K562 (cell line): Measurements from ENCODE around the gene TRMT1. TPM values are rescaled to one million over a fixed set of nuclear protein-coding genes. Genes with fewer than 3 reads are reported as not detected.

Source experiments
- ADNP ChIP-seq: fragments of 200-800 bp; sonication (Bioruptor generic); IDR thresholded peaks from 2 replicates; pipeline ENCODE4 v1.6.1; 2016; ENCODE audit warnings: missing genetic modification characterization, missing compliant biosample characterization
- ASH1L ChIP-seq: fragments of 450-650 bp; IDR thresholded peaks from 2 replicates; pipeline ENCODE4 v1.6.1; 2018; ENCODE audit warnings: borderline replicate concordance, mild to moderate bottlenecking, low read depth; ENCODE audit not compliant: partially characterized antibody
- ATF7 ChIP-seq: fragments of 450-650 bp; IDR thresholded peaks from 2 replicates; pipeline ENCODE4 v1.7.1; 2014; ENCODE audit warnings: mild to moderate bottlenecking, moderate library complexity
- CSDE1 ChIP-seq, 2 experiments: fragments of 450-650 bp; IDR thresholded peaks; 2 replicates each; pipeline ENCODE4 v1.6.1; 2016; ENCODE audit warnings: mild to moderate bottlenecking in 1 of 2
- ESRRA ChIP-seq: fragments of 450-650 bp; IDR thresholded peaks from 2 replicates; pipeline ENCODE4 v1.6.1; 2014; ENCODE audit warnings: low read depth, mild to moderate bottlenecking, moderate library complexity, borderline replicate concordance
- FOXM1 ChIP-seq, 2 experiments: fragments of 450-650 bp in 1 of 2; sonication (generic) in 1 of 2; formaldehyde crosslinking in 1 of 2; IDR thresholded peaks; 2 replicates each; pipeline versions ENCODE4 v1.6.1 to v1.9.0; 2017 to 2022; ENCODE audit warnings: low read depth in 2 of 2, mild to moderate bottlenecking in 2 of 2, missing genetic modification reagents in 1 of 2, moderate library complexity in 1 of 2
- HNRNPUL1 ChIP-seq: fragments of 200-400 bp; formaldehyde crosslinking; IDR thresholded peaks from 2 replicates; pipeline ENCODE4 v1.6.1; 2017; ENCODE audit warnings: low read length
- ILF3 ChIP-seq: fragments of 450-650 bp; IDR thresholded peaks from 2 replicates; pipeline ENCODE4 v1.6.1; 2018; ENCODE audit warnings: antibody characterized with exemption, mild to moderate bottlenecking, moderate library complexity, borderline replicate concordance
- KDM4B ChIP-seq, 2 experiments: fragments of 450-650 bp in 1 of 2; sonication (generic) in 1 of 2; IDR thresholded peaks; 2 replicates each; pipeline ENCODE4 v1.6.1; 2016 to 2017; ENCODE audit warnings: borderline replicate concordance in 2 of 2, antibody characterized with exemption in 1 of 2, low read depth in 1 of 2, mild to moderate bottlenecking in 1 of 2
- MTF1 ChIP-seq: fragments of 250-450 bp; sonication (Bioruptor Pico); IDR thresholded peaks from 2 replicates; pipeline ENCODE4 v1.9.0; 2021; ENCODE audit warnings: moderate library complexity, mild to moderate bottlenecking, inconsistent platforms, borderline replicate concordance
- NCOA1 ChIP-seq: fragments of 450-650 bp; IDR thresholded peaks from 2 replicates; pipeline ENCODE4 v1.6.1; 2016; ENCODE audit warnings: low read depth
- NCOA2 ChIP-seq, 2 experiments: fragments of 450-650 bp; IDR thresholded peaks; 2 replicates each; pipeline ENCODE4 v1.6.1; 2018; ENCODE audit warnings: mild to moderate bottlenecking in 2 of 2, moderate library complexity in 1 of 2; ENCODE audit not compliant: partially characterized antibody in 2 of 2
- PHF20 ChIP-seq: fragments of 450-650 bp; IDR thresholded peaks from 2 replicates; pipeline ENCODE4 v1.6.1; 2018; ENCODE audit not compliant: partially characterized antibody
- POLR2A ChIP-seq: fragments of 450-650 bp; conservative IDR thresholded peaks from 2 replicates; pipeline ENCODE4 v1.6.1; 2016
- RBM39 ChIP-seq: fragments of 200-400 bp; formaldehyde crosslinking; optimal IDR thresholded peaks from 2 replicates; pipeline ENCODE3; 2018; ENCODE audit warnings: low read depth, low read length
- TSC22D4 ChIP-seq: fragments of 450-650 bp; IDR thresholded peaks from 2 replicates; pipeline ENCODE4 v1.6.1; 2016; ENCODE audit warnings: missing genetic modification characterization, missing biosample characterization, control low read depth
- XRCC5 ChIP-seq: fragments of 200-400 bp; formaldehyde crosslinking; IDR thresholded peaks from 2 replicates; pipeline ENCODE4 v1.6.1; 2017; ENCODE audit warnings: low read depth, mild to moderate bottlenecking, low read length
- ZBTB43 ChIP-seq: sonication (generic); formaldehyde crosslinking; IDR thresholded peaks from 2 replicates; pipeline ENCODE4 v1.8.0; 2023; ENCODE audit warnings: mild to moderate bottlenecking, missing genetic modification reagents
- ZNF24 ChIP-seq: fragments of 450-650 bp; IDR thresholded peaks from 2 replicates; pipeline ENCODE4 v1.6.1; 2016
- ZNF41 ChIP-seq: fragments of 250-450 bp; sonication (Bioruptor Pico); conservative IDR thresholded peaks from 2 replicates; pipeline ENCODE4 v1.4.0; 2020; ENCODE audit warnings: mild to moderate bottlenecking
- ZNF551 ChIP-seq: fragments of 250-450 bp; sonication (Bioruptor Pico); IDR thresholded peaks from 2 replicates; pipeline ENCODE4 v1.5.0; 2021; ENCODE audit warnings: mild to moderate bottlenecking, moderate library complexity
- ZNF57 ChIP-seq: fragments of 450-650 bp; formaldehyde crosslinking; IDR thresholded peaks from 2 replicates; pipeline ENCODE4 v1.4.0; 2020; ENCODE audit warnings: mild to moderate bottlenecking, moderate library complexity
- ZNF584 ChIP-seq: fragments of 200-800 bp; sonication (Bioruptor generic); IDR thresholded peaks from 2 replicates; pipeline ENCODE4 v1.6.1; 2016; ENCODE audit warnings: low read depth, mild to moderate bottlenecking, missing genetic modification characterization, missing compliant biosample characterization
- ZNF778 ChIP-seq: fragments of 450-650 bp; formaldehyde crosslinking; IDR thresholded peaks from 2 replicates; pipeline ENCODE4 v1.4.0; 2020; ENCODE audit warnings: mild to moderate bottlenecking, moderate library complexity
- polyA plus RNA-seq, 8 experiments: library from polyadenylated mRNA; depleted of rRNA in 4 of 8; stranded (reverse) in 5 of 8; unstranded in 3 of 8; fragments of >200 nt; fragmentation: Nextera tagmentation in 2 of 8; fragmentation: Illumina TruSeq in 1 of 8; extraction: Ambion mirVana in 2 of 8; extraction: Trizol in 1 of 8; gene quantifications; 2 replicates each; pipeline versions ENCODE4 v1.2.1 to v1.2.3, GENCODE V29; 2011 to 2014; ENCODE audit warnings: inconsistent platforms in 1 of 8, missing spikeins in 1 of 8
- total RNA-seq, 7 experiments: library from RNA; depleted of rRNA in 6 of 7; stranded (reverse); fragments of >200 nt in 6 of 7; fragmentation: Illumina TruSeq in 2 of 7; extraction: Trizol in 2 of 7; gene quantifications; 2 replicates each; pipeline versions ENCODE4 v1.2.1 to v1.2.3, GENCODE V29; 2011 to 2021; ENCODE audit warnings: low replicate concordance in 1 of 7
- TF ChIP-seq, protein P1 (sequence below): fragments of 250-450 bp; sonication (Bioruptor Pico); IDR thresholded peaks from 2 replicates; pipeline ENCODE4 v1.6.1; 2021; ENCODE audit warnings: mild to moderate bottlenecking
- TF ChIP-seq, protein P2 (sequence below): sonication (generic); formaldehyde crosslinking; IDR thresholded peaks from 2 replicates; pipeline ENCODE4 v1.9.0; 2022; ENCODE audit warnings: mild to moderate bottlenecking, missing genetic modification reagents

Gene TRMT1
- total and polyA plus RNA-seq, 9 of the 15 experiments (the other 6 are each of a cell fraction or from before 2014, with no cell fraction given), result 5.8 to 158 (median 54.3) TPM

DNA sequence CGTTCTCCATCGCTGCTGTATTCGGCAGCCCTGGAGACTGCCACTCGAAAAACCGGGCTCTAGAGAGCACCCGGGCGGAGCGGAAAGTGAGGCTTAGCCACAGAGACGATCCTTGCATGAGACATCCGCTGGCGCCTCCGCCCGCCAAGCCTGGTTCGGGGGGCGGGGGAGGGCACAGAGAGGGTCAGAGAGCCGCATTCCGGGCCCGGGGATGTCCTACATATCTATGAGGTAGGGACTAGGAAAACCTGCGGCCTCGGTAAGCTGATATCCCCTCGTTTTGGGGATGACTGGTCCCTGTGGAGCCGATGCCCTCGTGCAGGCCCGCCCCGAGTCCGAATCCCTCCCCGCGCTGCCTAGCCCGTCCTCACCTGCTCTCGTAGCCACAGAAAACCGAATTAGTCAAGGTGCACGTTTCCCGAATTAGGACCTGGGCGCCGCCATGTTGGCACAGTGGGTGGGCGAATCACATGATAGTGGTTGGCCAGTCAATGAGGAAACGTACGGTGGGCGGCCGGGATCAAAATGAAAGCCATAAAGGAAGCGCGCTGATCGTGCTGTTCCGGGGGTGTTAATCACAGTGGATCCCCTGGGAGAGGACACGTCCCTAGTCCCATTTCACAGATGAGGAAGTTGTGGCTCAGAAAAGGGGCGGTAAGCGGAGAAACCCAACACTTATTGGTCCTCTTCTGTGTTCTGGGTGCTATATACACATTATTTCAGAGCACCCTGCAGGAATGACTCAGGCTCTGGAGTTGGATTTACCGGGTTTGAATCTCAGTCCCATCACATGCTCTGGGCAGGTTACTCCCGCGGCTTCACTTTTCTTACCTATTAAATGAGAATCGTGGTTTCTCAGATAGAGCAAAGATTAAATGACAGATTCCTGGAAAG lies at the start of gene TRMT1 (continued):
- TF ChIP-seq ZNF57 (CRISPR knock-in tag) (no peak), ILF3 (no peak), ZNF584 (CRISPR knock-in tag) (no peak), PHF20 (peak; percentile 99), ADNP (tag) (peak; percentile 97), ZNF41 (CRISPR knock-in tag) (no peak), RBM39 (peak; percentile 35), NCOA2 (IDR thresholded peaks at IDR 0.05; ENCODE audit: partially characterized antibody in 2 of 2) (no peak), FOXM1 (IDR thresholded peaks at IDR 0.05; ENCODE audit: low read depth) (0 out of 2 replicates have a peak, but pooled peaks have one; percentile 45), FOXM1 (CRISPR knock-in tag; IDR thresholded peaks at IDR 0.05; ENCODE audit: low read depth) (no peak), ZNF551 (CRISPR knock-in tag) (no peak), TSC22D4 (no peak), CSDE1 (IDR thresholded peaks at IDR 0.05) (no peak), ASH1L (peak; percentile 71), MTF1 (CRISPR knock-in tag) (no peak), ATF7 (peak; percentile 83), ZNF778 (CRISPR knock-in tag) (no peak), KDM4B (IDR thresholded peaks at IDR 0.05; ENCODE audit: borderline replicate concordance in 2 of 2, low read depth in 1 of 2) (0 out of 4 replicates have a peak, but pooled peaks of 1 of the 2 experiments have one; percentile 27), ESRRA (no peak; the same call in none of the 2 replicates), NCOA1 (no peak; the same call in 1 of the 2 replicates), POLR2A (peak; percentile 70; the same call in 1 of the 2 replicates), ZNF24 (peak; percentile 60; the same call in 1 of the 2 replicates), XRCC5 (no peak), HNRNPUL1 (0 out of 2 replicates have a peak, but pooled peaks have one; percentile 28), ZBTB43 (CRISPR knock-in tag) (0 out of 2 replicates have a peak, but pooled peaks have one; percentile 34)
- TF ChIP-seq, protein P1, sequence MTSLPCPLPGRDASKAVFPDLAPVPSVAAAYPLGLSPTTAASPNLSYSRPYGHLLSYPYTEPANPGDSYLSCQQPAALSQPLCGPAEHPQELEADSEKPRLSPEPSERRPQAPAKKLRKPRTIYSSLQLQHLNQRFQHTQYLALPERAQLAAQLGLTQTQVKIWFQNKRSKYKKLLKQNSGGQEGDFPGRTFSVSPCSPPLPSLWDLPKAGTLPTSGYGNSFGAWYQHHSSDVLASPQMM, result no peak
- TF ChIP-seq, protein P2, sequence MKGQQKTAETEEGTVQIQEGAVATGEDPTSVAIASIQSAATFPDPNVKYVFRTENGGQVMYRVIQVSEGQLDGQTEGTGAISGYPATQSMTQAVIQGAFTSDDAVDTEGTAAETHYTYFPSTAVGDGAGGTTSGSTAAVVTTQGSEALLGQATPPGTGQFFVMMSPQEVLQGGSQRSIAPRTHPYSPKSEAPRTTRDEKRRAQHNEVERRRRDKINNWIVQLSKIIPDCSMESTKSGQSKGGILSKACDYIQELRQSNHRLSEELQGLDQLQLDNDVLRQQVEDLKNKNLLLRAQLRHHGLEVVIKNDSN (CRISPR knock-in tag), result peak; percentile 98
